ENCODE measurements around the gene ARHGEF17. TPM values are rescaled to one million over a fixed set of nuclear protein-coding genes. Genes with fewer than 3 reads are reported as not detected.
A peak's percentile ranks its signal among the peaks of the same experiment; 100 is the strongest.

Gene ARHGEF17
- polyA plus RNA-seq, 3 donors, result 0.16 to 1.2 (median 0.55) TPM

- Histone ChIP-seq H4K20me1 (ENCODE audit: insufficient read depth, low read length) (no peaks in the 10 kb centered on the region), H3K27ac (ENCODE audit: low read depth in 1 of 2, low read length in 2 of 2) (no peak overlapping the region), H3K27me3 (ENCODE audit: control insufficient read depth in 2 of 2, insufficient read depth in 2 of 2, low read length in 2 of 2) (no peaks in the 10 kb centered on the region), H3K4me1 (ENCODE audit: control insufficient read depth in 1 of 2, insufficient read depth in 2 of 2, low read length in 2 of 2) (no peaks in the 10 kb centered on the region), H2AFZ (ENCODE audit: insufficient read depth, low read depth, low read length, poor library complexity, severe bottlenecking) (no peak overlapping the region), H3K36me3 (replicated peaks in 1 of 2; ENCODE audit: control insufficient read depth in 1 of 2, insufficient read depth in 2 of 2, low read length in 2 of 2) (no peaks in the 10 kb centered on the region), H3K4me3 (replicated peaks in 1 of 3; ENCODE audit: low read depth in 2 of 3, low read length in 3 of 3) (no peak overlapping the region), H3K9me3 (replicated peaks in 1 of 2; ENCODE audit: control insufficient read depth in 1 of 2, insufficient read depth in 1 of 2, low read length in 2 of 2) (no peaks in the 10 kb centered on the region), H3K9ac (ENCODE audit: insufficient read depth, low read length, poor library complexity, severe bottlenecking) (no peak overlapping the region), H3K4me2 (replicated peaks; ENCODE audit: extremely low read depth, low read length, poor library complexity, severe bottlenecking) (no peak overlapping the region), H3K79me2 (ENCODE audit: insufficient read depth, low read length) (no peaks in the 10 kb centered on the region)
- peaks cover 0 to 8% (median 0%) of the 10 kb centered on the region in 3 donors for H3K27me3 Mint-ChIP-seq (ENCODE audit: low read depth in 3 of 3)
- no peak for TF ChIP-seq CTCF (IDR thresholded peaks at IDR 0.05)
- WGBS (ENCODE audit: insufficient coverage), result 93% methylated on average over 2 of the region's 4 CpGs
- peak overlapping the region in 2 of 7 donors; percentile 0 to 53 for H3K27ac Mint-ChIP-seq
- H3K4me3 Mint-ChIP-seq, result no peak overlapping the region
- DNase-seq, result no peak
- no peaks in the 10 kb centered on the region for H3K36me3 Mint-ChIP-seq
- peaks cover 0 to 1% (median 0%) of the 10 kb centered on the region in 7 donors for H3K9me3 Mint-ChIP-seq
- peaks cover 4% of the 10 kb centered on the region for H3K4me1 Mint-ChIP-seq
- intact Hi-C loops (cut with micrococcal nuclease), result no loop called here
These were observed 19.8 kb downstream of the ARHGEF17 start for GRCh38 chr11:73327812-73328364.

- Histone ChIP-seq H3K4me3 (replicated peaks in 1 of 3; ENCODE audit: low read depth in 2 of 3, low read length in 3 of 3) (no peak overlapping the region), H3K9me3 (replicated peaks in 1 of 2; ENCODE audit: control insufficient read depth in 1 of 2, insufficient read depth in 1 of 2, low read length in 2 of 2) (no peaks in the 10 kb centered on the region), H3K79me2 (ENCODE audit: insufficient read depth, low read length) (no peaks in the 10 kb centered on the region), H3K4me2 (replicated peaks; ENCODE audit: extremely low read depth, low read length, poor library complexity, severe bottlenecking) (no peak overlapping the region), H3K27ac (ENCODE audit: low read depth in 1 of 2, low read length in 2 of 2) (no peak overlapping the region), H3K9ac (ENCODE audit: insufficient read depth, low read length, poor library complexity, severe bottlenecking) (no peak overlapping the region), H3K4me1 (ENCODE audit: control insufficient read depth in 1 of 2, insufficient read depth in 2 of 2, low read length in 2 of 2) (peaks cover 2 to 6% of the 10 kb centered on the region in 2 donors), H4K20me1 (ENCODE audit: insufficient read depth, low read length) (no peaks in the 10 kb centered on the region), H3K36me3 (replicated peaks in 1 of 2; ENCODE audit: control insufficient read depth in 1 of 2, insufficient read depth in 2 of 2, low read length in 2 of 2) (no peaks in the 10 kb centered on the region), H3K27me3 (ENCODE audit: control insufficient read depth in 2 of 2, insufficient read depth in 2 of 2, low read length in 2 of 2) (no peaks in the 10 kb centered on the region), H2AFZ (ENCODE audit: insufficient read depth, low read depth, low read length, poor library complexity, severe bottlenecking) (no peak overlapping the region)
- intact Hi-C loops (cut with micrococcal nuclease), result no loop called here
- WGBS (ENCODE audit: insufficient coverage), result 71% methylated on average over 3 of the region's 3 CpGs
- Mint-ChIP-seq H3K27ac (no peak overlapping the region), H3K4me1 (peaks cover 10% of the 10 kb centered on the region), H3K4me3 (no peak overlapping the region), H3K9me3 (peaks cover 0 to 1% (median 0%) of the 10 kb centered on the region in 7 donors), H3K36me3 (no peaks in the 10 kb centered on the region), H3K27me3 (ENCODE audit: low read depth in 3 of 3) (peaks cover 1 to 3% (median 2%) of the 10 kb centered on the region in 3 donors)
- TF ChIP-seq CTCF (IDR thresholded peaks at IDR 0.05), result no peak
- no peak for DNase-seq
These were observed 22.6 kb downstream of the ARHGEF17 start for GRCh38 chr11:73330569-73331093.
